ENCODE measurements around the gene NXPH2. TPM values are rescaled to one million over a fixed set of nuclear protein-coding genes. Genes with fewer than 3 reads are reported as not detected.

NXPH2 gene
- total RNA-seq (2014; rRNA removed): not detected in 2 replicates
- not detected for polyA plus RNA-seq (2012)

DNA sequence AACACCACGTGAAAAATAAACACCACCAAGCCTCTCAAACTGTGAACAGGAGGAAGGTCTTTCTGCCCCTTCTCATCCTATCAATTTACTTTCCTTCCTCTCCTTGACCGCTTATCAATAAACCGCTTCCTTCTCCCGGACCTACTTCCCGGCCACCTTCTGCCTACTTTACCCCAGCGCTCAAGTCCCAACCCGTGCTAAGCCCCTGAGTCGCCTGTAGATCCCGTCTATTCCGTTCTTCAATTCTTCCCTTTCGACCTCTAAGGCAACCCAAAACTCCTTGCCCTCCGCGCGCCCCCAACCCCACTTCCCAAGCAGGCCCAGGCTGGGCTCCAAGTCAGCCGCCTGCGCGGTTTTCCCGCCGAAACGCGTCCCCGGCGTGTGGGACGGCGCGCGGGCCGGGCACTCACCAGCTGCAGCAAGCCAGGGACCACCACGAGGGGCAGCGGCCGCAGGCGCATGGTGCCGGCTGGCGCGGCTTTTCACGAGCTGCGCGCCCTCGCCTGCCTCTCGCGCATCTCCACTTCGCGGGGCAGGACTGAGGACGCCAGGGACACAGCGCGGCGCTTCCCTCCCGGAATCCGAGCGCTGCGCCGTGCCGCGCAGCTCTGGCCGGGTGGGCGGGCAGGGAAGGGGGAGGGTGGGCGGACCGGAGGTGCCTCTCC, at the start of gene NXPH2:
Gene NXPH2, minus strand, starts transcription at position 610 of the 665 bp plus-strand sequence. Its CDS starts 149 bp downstream, at position 461.
- no peak for DNase-seq (ENCODE audit: low read depth)

- DNase-seq (ENCODE audit: low read depth): peak; percentile 21
These were observed 49.2 kb upstream of the NXPH2 start for GRCh38 chr2:138829326-138829919.

- peak; percentile 59 for DNase-seq (ENCODE audit: low read depth)
These were observed 47.4 kb upstream of the NXPH2 start for GRCh38 chr2:138827426-138828054.

DNA sequence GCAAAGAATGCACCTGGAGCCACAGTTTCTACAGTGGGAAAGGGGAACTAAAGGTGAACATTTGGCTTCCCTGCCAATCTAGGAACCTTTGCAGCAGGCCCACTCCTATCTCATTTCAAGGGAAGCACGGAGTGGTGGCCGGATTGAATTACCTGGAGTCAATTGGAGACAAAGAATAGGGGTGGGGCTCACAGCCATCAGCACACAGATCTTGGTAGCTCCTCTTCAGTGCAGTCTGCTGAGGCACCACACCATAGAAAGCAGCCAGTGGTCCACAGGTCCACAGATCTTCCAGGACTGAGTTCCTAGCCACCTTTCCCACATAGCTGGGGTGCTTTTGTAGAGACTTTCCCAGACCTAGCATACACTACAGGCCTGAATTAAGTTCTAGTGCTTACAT, 43.5 kb upstream of the NXPH2 start:
- no peak for DNase-seq (ENCODE audit: low read depth)

DNA sequence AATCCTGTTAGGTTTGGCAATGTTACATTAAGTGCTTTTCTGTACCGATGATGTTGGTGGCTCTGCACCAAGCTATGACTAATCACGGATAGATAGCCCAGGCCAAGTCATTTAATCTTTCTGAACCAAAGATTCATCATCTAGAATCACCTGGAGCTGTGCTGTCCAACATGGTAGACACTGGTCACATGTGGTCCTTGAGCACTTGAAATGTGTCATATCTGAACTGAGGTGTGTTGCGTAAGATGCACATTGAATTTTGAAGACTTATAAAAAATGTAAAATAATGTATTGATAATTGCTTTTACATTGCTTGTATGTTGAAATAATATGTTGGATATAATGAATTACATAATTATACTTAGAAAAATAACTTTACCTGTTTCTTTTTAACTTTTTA, 39.8 kb upstream of the NXPH2 start:
- no peak for DNase-seq (ENCODE audit: low read depth)

DNA sequence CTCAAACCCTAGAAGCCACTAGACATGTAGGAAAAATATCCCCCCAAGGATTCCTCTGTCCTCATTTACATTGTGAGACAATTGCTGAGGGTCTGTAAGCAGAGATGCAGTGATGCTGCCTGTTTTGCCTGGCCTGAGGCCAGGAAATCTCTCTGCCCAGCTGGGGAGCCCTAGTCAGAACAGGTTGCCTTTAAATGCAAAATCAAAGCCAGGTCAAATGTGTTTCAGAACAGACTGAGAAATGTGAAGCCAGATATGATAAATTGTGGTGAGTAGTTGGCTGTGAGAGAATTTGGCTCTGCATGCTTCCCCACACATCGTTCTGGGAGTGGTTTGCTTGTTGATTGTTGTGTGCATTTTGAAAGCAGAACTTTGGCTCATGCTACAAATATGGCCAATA, 38.4 kb upstream of the NXPH2 start:
- no peak for DNase-seq (ENCODE audit: low read depth)

DNA sequence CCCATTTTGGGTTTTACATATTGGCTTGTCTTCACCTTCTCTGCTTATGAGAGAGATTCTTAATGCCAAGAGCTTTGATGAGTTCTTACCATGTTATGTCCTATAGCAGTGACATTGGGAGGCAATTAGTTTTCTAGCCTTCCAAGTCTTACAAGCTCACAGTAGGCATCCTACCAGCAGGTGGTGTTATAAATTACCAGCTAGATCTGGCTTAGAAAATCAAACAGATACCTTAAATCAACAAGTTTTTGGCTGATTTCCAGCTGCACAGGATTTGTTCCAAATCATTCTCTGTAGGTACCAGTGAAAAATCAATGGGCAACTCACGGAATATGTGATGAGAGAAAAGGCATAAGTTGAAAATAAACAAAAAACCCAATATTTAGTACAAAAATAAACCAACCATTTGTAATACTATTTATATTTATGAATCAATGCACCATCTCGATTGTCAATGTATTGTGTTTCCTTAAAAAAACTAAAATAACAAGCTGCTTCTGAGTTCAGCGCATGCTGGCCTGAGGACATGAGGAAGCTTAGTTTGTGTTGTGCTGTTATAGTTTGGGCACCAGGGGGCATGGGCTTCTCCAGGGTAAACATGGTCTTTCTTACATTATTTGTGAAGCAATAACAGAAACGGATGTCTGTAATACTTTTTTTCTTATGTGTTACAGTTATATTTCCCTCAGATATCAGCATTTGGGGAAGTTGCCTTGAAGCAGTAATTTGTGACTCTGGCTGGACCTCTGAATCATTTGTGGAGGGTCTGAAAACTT, 34.1 kb upstream of the NXPH2 start:
- DNase-seq (ENCODE audit: low read depth): no peak

DNA sequence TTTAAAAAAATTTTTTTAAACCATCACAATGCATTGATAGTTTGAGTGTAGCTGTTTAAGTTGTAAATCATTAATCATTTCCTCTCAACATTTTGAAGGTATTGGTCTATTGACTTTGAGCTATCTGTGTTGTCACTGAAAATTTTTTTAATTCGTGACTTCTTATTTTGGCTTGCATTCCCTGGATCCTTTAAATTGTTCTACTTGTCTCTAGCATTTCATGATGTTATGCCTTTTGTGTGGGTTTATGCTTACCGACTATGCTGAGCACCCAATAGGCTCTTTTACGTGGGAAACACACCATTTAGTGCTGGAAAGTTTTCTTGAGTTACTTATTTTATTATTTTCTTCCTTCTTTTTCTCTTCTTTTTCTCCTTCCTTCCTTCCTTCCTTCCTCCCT, 31.2 kb upstream of the NXPH2 start:
- DNase-seq (ENCODE audit: low read depth): no peak

- DNase-seq (ENCODE audit: low read depth): no peak
These were observed 14.5 kb upstream of the NXPH2 start for GRCh38 chr2:138794724-138795123.

- DNase-seq (ENCODE audit: low read depth): peak; percentile 31
These were observed 7.0 kb upstream of the NXPH2 start for GRCh38 chr2:138787053-138787666.

DNA sequence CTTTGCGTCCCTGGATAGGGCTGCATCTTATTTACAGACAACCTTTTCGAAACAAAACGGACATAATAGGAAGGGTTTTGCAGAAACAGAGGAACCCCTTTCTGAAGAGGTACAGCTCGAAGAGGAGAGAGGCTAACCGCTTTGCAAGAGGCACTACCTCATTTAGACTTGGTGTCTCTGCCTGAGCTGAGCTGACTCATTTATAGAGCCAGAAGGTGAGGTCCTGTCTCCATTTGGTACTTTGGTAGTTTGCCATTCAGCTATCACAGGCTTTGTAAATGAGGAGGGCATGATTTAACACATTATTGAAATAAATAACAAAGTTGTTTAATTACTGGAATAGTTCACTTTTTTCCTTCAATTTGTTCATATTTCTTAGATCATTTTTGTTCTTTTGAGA, 2.2 kb upstream of the NXPH2 start:
- no peak for DNase-seq (ENCODE audit: low read depth)

GRCh38 chr2:138780908-138781307, 718 bp upstream of the NXPH2 start:
- DNase-seq (ENCODE audit: low read depth): no peak

- DNase-seq (ENCODE audit: low read depth): no peak
These were observed 273 bp upstream of the NXPH2 start for GRCh38 chr2:138780446-138780880.

- no peak for DNase-seq (ENCODE audit: low read depth)
These were observed 797 bp downstream of the NXPH2 start for GRCh38 chr2:138779406-138779780.

DNA sequence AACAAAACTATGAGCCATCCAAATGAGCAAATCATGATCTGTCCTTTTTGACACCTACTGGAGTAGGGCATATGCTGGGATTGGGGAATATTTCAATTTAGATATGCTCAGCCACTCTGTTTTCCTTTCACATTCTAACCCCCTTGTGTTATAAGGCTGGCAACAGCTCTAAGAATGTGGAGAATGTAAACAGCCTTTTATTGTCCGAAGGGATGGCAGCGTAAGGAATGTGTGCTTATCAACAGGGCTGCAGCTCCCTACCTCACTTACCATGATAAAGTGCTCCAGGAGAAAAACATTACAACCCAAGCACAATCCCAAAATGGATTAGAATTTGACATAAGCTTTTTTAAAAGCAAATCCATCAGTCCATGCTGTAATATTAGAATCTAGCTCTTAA, 2.2 kb downstream of the NXPH2 start:
- peak; percentile 19 for DNase-seq (ENCODE audit: low read depth)

DNA sequence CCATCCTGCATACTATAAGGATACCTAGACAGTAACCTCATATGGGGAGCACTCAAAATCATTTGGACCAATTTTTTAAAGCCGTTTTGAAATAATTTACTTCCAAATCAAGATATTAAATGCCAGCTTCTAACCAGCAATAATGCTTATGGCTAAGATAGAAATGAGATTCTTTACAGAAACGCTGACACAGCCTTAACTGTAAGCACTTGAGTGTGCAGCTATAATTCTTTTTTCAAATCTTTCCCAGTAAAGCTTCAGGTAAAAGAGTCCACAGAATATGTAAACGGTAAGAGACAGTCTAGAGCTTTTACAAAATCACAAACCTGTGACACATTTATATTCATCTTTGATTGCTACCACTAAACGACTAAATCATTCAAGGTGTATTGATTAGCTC, 4.5 kb downstream of the NXPH2 start:
- DNase-seq (ENCODE audit: low read depth): no peak

GRCh38 chr2:138771534-138771933, 8.7 kb downstream of the NXPH2 start:
- DNase-seq (ENCODE audit: low read depth): no peak

DNA sequence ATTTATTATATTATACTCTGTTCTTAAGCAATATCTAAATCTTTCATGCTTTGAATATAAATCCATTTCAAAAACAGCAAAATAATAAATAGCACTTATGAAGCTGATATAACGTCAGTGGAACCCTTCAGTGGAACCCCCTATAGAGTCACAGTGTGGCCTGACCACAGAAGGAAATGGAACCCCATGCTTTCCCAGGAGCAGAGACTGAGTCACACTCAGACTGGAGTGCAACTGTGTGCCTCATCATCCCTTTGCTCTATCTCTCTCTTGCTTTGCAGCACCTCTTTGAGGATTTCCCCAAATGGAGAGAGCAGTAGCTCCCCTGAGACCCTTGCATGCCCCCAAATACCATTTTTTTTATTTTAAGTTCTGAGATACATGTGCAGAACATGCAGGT, 13.1 kb downstream of the NXPH2 start:
- no peak for DNase-seq (ENCODE audit: low read depth)

DNA sequence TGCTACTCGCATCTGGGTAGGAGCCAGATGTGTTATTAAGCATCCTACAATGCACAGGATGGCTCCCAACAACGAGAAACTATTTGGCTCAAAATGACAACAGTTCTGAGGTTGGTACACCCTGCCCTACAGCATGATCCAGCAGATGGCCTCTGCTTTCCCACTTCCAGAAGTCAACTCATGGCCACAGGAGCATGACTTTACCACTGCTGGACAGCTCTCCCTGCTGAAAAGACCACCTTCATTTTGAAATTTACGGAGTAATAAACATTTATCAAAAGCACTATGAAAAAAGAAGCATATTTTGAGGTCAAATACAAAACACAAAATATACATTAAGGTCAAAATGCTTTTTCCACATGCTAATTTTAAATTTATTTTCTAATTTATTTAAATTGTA, 13.7 kb downstream of the NXPH2 start:
- no peak for DNase-seq (ENCODE audit: low read depth)

GRCh38 chr2:138763971-138764370, 16.2 kb downstream of the NXPH2 start:
- no peak for DNase-seq (ENCODE audit: low read depth)

GRCh38 chr2:138762533-138762932, 17.7 kb downstream of the NXPH2 start:
- no peak for DNase-seq (ENCODE audit: low read depth)

DNA sequence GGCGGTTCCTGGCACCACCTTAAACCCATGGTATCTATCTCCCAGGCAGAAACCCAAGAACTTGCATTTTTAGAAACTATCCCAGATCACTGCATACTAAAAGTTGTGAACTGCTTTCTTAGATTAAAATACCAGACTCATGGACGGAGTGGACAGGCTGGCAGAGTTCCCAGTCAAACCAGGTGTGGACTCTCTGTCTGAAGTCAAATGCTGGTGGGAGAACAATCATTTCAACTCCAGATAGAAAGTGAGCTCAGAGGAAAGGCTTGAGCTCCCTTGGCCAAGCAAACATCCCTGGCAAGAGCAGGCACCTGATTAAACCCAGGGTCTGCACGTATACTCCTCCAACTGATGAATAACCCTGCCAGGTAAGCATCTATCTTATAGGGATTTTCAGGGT, 19.5 kb downstream of the NXPH2 start:
- DNase-seq (ENCODE audit: low read depth): no peak

All from LHCN-M2 (cell line).